Trophoblast cell (in vitro differentiated cells and primary cell): Measurements from ENCODE around the gene CRELD2.
A peak's percentile ranks its signal among the peaks of the same experiment; 100 is the strongest.

ENCODE experiments used
- DNase-seq, 2 donors: peaks; one replicate each; pipeline ENCODE4 v3.0.0-alpha.2; 2016
- H2AFZ ChIP-seq: 2 replicates; pipeline ENCODE4 v1.6.1; 2013; ENCODE audit warnings: low read length, moderate library complexity, mild to moderate bottlenecking; ENCODE audit not compliant: insufficient read depth, poor library complexity
- H2AK5ac ChIP-seq: 2 replicates; pipeline ENCODE4 v1.6.1; 2013; ENCODE audit warnings: mild to moderate bottlenecking, low read length
- H2BK120ac ChIP-seq: 2 replicates; pipeline ENCODE4 v1.6.1; 2013; ENCODE audit warnings: low read length, mild to moderate bottlenecking, moderate library complexity; ENCODE audit not compliant: insufficient read depth, poor library complexity
- H2BK12ac ChIP-seq: 2 replicates; pipeline ENCODE4 v1.6.1; 2013; ENCODE audit warnings: mild to moderate bottlenecking, low read length, moderate library complexity
- H2BK5ac ChIP-seq: 2 replicates; pipeline ENCODE4 v1.6.1; 2013; ENCODE audit warnings: low read length, low read depth, moderate library complexity, mild to moderate bottlenecking; ENCODE audit not compliant: poor library complexity
- H3K14ac ChIP-seq: 2 replicates; pipeline ENCODE4 v1.6.1; 2013; ENCODE audit warnings: mild to moderate bottlenecking, low read length
- H3K18ac ChIP-seq: 2 replicates; pipeline ENCODE4 v1.6.1; 2013; ENCODE audit warnings: mild to moderate bottlenecking, low read length
- H3K23ac ChIP-seq: 2 replicates; pipeline ENCODE4 v1.6.1; 2013; ENCODE audit warnings: low read length
- H3K27ac ChIP-seq: 2 replicates; pipeline ENCODE4 v1.5.1; 2013; ENCODE audit warnings: low read depth, mild to moderate bottlenecking, inconsistent platforms, low read length, moderate library complexity
- H3K27me3 ChIP-seq: 2 replicates; pipeline ENCODE4 v1.6.1; 2013; ENCODE audit warnings: inconsistent platforms, mild to moderate bottlenecking, low read length, moderate library complexity; ENCODE audit not compliant: insufficient read depth
- H3K36me3 ChIP-seq, 2 experiments: 1 replicate in 1 of 2; 2 replicates in 1 of 2; pipeline ENCODE4 v1.6.1; 2013; ENCODE audit warnings: low read length in 2 of 2, mild to moderate bottlenecking in 2 of 2, moderate library complexity in 1 of 2; ENCODE audit not compliant: insufficient read depth in 2 of 2, control insufficient read depth in 1 of 2
- H3K4ac ChIP-seq: 2 replicates; pipeline ENCODE4 v1.6.1; 2013; ENCODE audit warnings: low read depth, mild to moderate bottlenecking, low read length, moderate library complexity
- H3K4me1 ChIP-seq, 2 experiments: 1 replicate in 1 of 2; 2 replicates in 1 of 2; pipeline ENCODE4 v1.6.1; 2013; ENCODE audit warnings: low read length in 2 of 2, mild to moderate bottlenecking in 2 of 2, moderate library complexity in 1 of 2; ENCODE audit not compliant: insufficient read depth in 2 of 2, control insufficient read depth in 1 of 2
- H3K4me2 ChIP-seq: 2 replicates; pipeline ENCODE4 v1.6.1; 2013; ENCODE audit warnings: inconsistent platforms, mild to moderate bottlenecking, low read length, moderate library complexity
- H3K4me3 ChIP-seq: 2 replicates; pipeline ENCODE4 v1.5.1; 2013; ENCODE audit warnings: mild to moderate bottlenecking, low read depth, low read length, inconsistent platforms
- H3K79me1 ChIP-seq: one replicate; pipeline ENCODE4 v1.6.1; 2013; ENCODE audit warnings: low read length
- H3K79me2 ChIP-seq: 2 replicates; pipeline ENCODE4 v1.6.1; 2013; ENCODE audit warnings: low read length, mild to moderate bottlenecking; ENCODE audit not compliant: control insufficient read depth, insufficient read depth, poor library complexity
- H3K9ac ChIP-seq: 2 replicates; pipeline ENCODE4 v1.6.1; 2013; ENCODE audit warnings: mild to moderate bottlenecking, low read length
- H3K9me3 ChIP-seq: 2 replicates; pipeline ENCODE4 v1.6.1; 2013; ENCODE audit warnings: low read depth, mild to moderate bottlenecking, control low read depth, inconsistent platforms, low read length; ENCODE audit not compliant: insufficient read depth
- H4K12ac ChIP-seq: 2 replicates; pipeline ENCODE4 v1.6.1; 2013; ENCODE audit warnings: low read depth, mild to moderate bottlenecking, low read length, moderate library complexity
- H4K8ac ChIP-seq: 2 replicates; pipeline ENCODE4 v1.6.1; 2013; ENCODE audit warnings: low read depth, mild to moderate bottlenecking, low read length, moderate library complexity
- H4K91ac ChIP-seq: one replicate; pipeline ENCODE4 v1.6.1; 2013; ENCODE audit warnings: low read depth, mild to moderate bottlenecking, low read length, moderate library complexity
- WGBS: extraction: QIAGEN DNeasy Blood & Tissue Kit; methylation state at CpG from one replicate; pipeline ENCODE4 v1.1.7; 2013; ENCODE audit warnings: missing lambda C conversion rate; ENCODE audit not compliant: insufficient read length, insufficient coverage; ENCODE audit errors: extremely low coverage; 5-methylcytosine and 5-hydroxymethylcytosine counted together

Gene CRELD2

GRCh38 chr22:49972163-49973017 is 54.0 kb downstream of the CRELD2 start:
- Histone ChIP-seq H2BK120ac (no peak overlapping the region), H3K9ac (no peak overlapping the region), H3K14ac (no peak overlapping the region), H3K27ac (no peak overlapping the region), H2BK5ac (no peak overlapping the region), H2AFZ (no peak overlapping the region), H3K4me2 (no peak overlapping the region), H3K79me1 (peaks cover 9% of the 10 kb centered on the region), H3K9me3 (peaks cover 10% of the 10 kb centered on the region), H3K27me3 (no peaks in the 10 kb centered on the region), H3K79me2 (no peaks in the 10 kb centered on the region), H3K4me3 (no peak overlapping the region), H3K18ac (no peak overlapping the region), H4K91ac (no peak overlapping the region), H2BK12ac (no peak overlapping the region), H3K4me1 (peaks cover 21 to 23% of the 10 kb centered on the region in 2 experiments), H3K23ac (no peak overlapping the region), H4K12ac (no peak overlapping the region), H3K36me3 (no peaks in the 10 kb centered on the region), H3K4ac (no peak overlapping the region), H4K8ac (no peak overlapping the region), H2AK5ac (no peak overlapping the region)
- WGBS, result 100% methylated on average over 3 of the region's 45 CpGs
- DNase-seq, result no peak

DNA sequence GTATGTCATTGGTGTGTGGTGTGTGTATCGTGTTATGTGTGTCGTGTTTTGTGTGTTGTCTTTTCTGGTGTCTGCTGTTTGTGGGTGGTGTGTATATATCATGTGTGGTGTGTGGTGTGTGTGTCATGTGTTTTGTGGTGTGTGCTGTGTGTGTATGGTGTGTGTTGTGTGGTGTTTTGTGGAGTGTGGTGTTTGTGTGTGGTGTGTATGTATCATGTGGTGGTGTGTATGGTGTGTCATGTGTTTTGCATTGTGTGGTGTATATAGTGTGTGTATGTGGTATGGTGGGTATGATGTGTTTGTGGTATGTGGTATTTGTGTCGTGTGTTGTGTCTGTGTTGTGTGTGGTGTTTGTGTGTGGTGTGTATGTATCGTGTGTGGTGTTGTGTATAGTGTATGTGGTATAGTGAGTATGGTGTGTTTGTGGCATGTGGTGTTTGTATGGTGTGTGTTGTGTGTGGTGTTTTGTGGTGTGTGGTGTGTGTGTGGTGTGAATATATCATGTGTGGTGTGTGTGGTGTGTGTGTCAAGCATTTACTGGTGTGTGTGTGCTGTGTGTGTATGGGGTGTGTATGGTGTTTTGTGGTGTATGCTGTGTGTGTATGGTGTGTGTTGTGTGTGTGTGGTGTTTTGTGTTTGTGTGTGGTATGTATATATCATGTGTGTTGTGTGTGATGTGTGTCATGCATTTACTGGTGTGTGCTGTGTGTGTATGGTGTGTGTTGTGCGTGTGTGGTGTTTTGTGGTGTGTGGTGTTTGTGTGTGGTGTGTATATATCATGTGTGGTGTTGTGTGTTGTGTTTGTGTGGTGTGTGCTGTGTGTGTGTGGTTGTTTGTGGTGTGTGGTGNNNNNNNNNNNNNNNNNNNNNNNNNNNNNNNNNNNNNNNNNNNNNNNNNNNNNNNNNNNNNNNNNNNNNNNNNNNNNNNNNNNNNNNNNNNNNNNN is 54.9 kb downstream of the CRELD2 start:
- peaks cover 13 to 15% of the 10 kb centered on the region in 2 experiments for H3K4me1 ChIP-seq
- DNase-seq, result no peak
- H3K4me3 ChIP-seq, result peak overlapping the region; percentile 54
- no peak overlapping the region for H3K27ac ChIP-seq
- peaks cover 6% of the 10 kb centered on the region for H3K79me1 ChIP-seq
- H3K9me3 ChIP-seq, result peaks cover 10% of the 10 kb centered on the region
- H3K79me2 ChIP-seq, result no peaks in the 10 kb centered on the region
- H4K91ac ChIP-seq, result no peak overlapping the region
- no peak overlapping the region for H4K12ac ChIP-seq
- H2AFZ ChIP-seq, result no peak overlapping the region
- no peak overlapping the region for H3K4me2 ChIP-seq
- no peak overlapping the region for H3K4ac ChIP-seq
- no peak overlapping the region for H2AK5ac ChIP-seq
- H3K9ac ChIP-seq, result no peak overlapping the region
- no peaks in the 10 kb centered on the region for H3K27me3 ChIP-seq
- no peaks in the 10 kb centered on the region for H3K36me3 ChIP-seq
- no peak overlapping the region for H3K18ac ChIP-seq
- H2BK5ac ChIP-seq, result no peak overlapping the region
- H3K23ac ChIP-seq, result peak overlapping the region; percentile 16
- WGBS, result over 99% methylated on average over 5 of the region's 5 CpGs
- no peak overlapping the region for H2BK12ac ChIP-seq
- no peak overlapping the region for H4K8ac ChIP-seq
- H2BK120ac ChIP-seq, result no peak overlapping the region
- H3K14ac ChIP-seq, result no peak overlapping the region

GRCh38 chr22:49975543-49976389 is 57.3 kb downstream of the CRELD2 start:
- no peaks in the 10 kb centered on the region for H3K36me3 ChIP-seq
- H4K12ac ChIP-seq, result no peak overlapping the region
- no peak overlapping the region for H3K14ac ChIP-seq
- H3K18ac ChIP-seq, result no peak overlapping the region
- H3K27ac ChIP-seq, result no peak overlapping the region
- no peak overlapping the region for H2BK12ac ChIP-seq
- peak overlapping the region; percentile 38 for H3K4me3 ChIP-seq
- H4K91ac ChIP-seq, result no peak overlapping the region
- peaks cover 4% of the 10 kb centered on the region for H3K79me1 ChIP-seq
- H2AFZ ChIP-seq, result no peak overlapping the region
- no peaks in the 10 kb centered on the region for H3K79me2 ChIP-seq
- H4K8ac ChIP-seq, result no peak overlapping the region
- WGBS, result no CpG with 5 or more reads among the region's 17 CpGs
- no peak overlapping the region for H3K9ac ChIP-seq
- no peak overlapping the region for H3K4me2 ChIP-seq
- no peak overlapping the region for H2AK5ac ChIP-seq
- no peak overlapping the region for H3K4ac ChIP-seq
- peaks cover 4 to 8% of the 10 kb centered on the region in 2 experiments for H3K4me1 ChIP-seq
- H3K27me3 ChIP-seq, result no peaks in the 10 kb centered on the region
- H2BK5ac ChIP-seq, result no peak overlapping the region
- H3K23ac ChIP-seq, result no peak overlapping the region
- H3K9me3 ChIP-seq, result peaks cover 7% of the 10 kb centered on the region
- no peak overlapping the region for H2BK120ac ChIP-seq
- no peak for DNase-seq
